Measurements from ENCODE around the gene NR2C1. TPM values are rescaled to one million over a fixed set of nuclear protein-coding genes. Genes with fewer than 3 reads are reported as not detected.
"Not testable (repeated sequence)": the region's sequence is repeated elsewhere in the genome, so short reads cannot be mapped to it uniquely, and the experiment has no call there.

The NR2C1 gene
- total RNA-seq, 4 donors from 2014 or later = 56.7 to 114 (median 80.1) TPM

GRCh38 chr12:95104919-95105452 lies 31.6 kb upstream of the NR2C1 start:
- Histone ChIP-seq H3K9me3 (no peaks in the 10 kb centered on the region), H3K27ac (no peak overlapping the region), H3K36me3 (no peaks in the 10 kb centered on the region), H3K27me3 (no peaks in the 10 kb centered on the region), H3K4me1 (no peaks in the 10 kb centered on the region), H3K4me3 (no peak overlapping the region)
- no peak for TF ChIP-seq POLR2A (IDR thresholded peaks at IDR 0.05)
- no peak for TF ChIP-seq CTCF (IDR thresholded peaks at IDR 0.05)
- intact Hi-C loops (cut with DNase I; ENCODE audit: low total_unique reads) = no loop called here
- no peak for DNase-seq

- H3K36me3 ChIP-seq = no peaks in the 10 kb centered on the region
- intact Hi-C loops (cut with DNase I; ENCODE audit: low total_unique reads) = no loop called here
Observed at GRCh38 chr12:95102916-95103671, 29.7 kb upstream of the NR2C1 start.

GRCh38 chr12:95101957-95102356 lies 28.5 kb upstream of the NR2C1 start:
- H3K4me3 ChIP-seq; H3K27me3 ChIP-seq; H3K27ac ChIP-seq; H3K9me3 ChIP-seq; H3K36me3 ChIP-seq; DNase-seq; H3K4me1 ChIP-seq; intact Hi-C loops (cut with DNase I; ENCODE audit: low total_unique reads): not testable (repeated sequence)

More at GRCh38 chr12:95102916-95103671, 29.7 kb upstream of the NR2C1 start:
- DNase-seq = no peak
- Histone ChIP-seq H3K9me3 (no peaks in the 10 kb centered on the region), H3K27ac (no peak overlapping the region), H3K4me1 (no peaks in the 10 kb centered on the region), H3K4me3 (no peak overlapping the region), H3K27me3 (no peaks in the 10 kb centered on the region)
- TF ChIP-seq POLR2A (IDR thresholded peaks at IDR 0.05) = no peak
- no peak for TF ChIP-seq CTCF (IDR thresholded peaks at IDR 0.05)

- DNase-seq = no peak
- H3K4me1 ChIP-seq = no peaks in the 10 kb centered on the region
- no peaks in the 10 kb centered on the region for H3K36me3 ChIP-seq
- no peak overlapping the region for H3K4me3 ChIP-seq
- TF ChIP-seq CTCF (IDR thresholded peaks at IDR 0.05) (no peak), POLR2A (IDR thresholded peaks at IDR 0.05) (no peak)
- H3K9me3 ChIP-seq = no peaks in the 10 kb centered on the region
- H3K27ac ChIP-seq = no peak overlapping the region
- intact Hi-C loops (cut with DNase I; ENCODE audit: low total_unique reads) = no loop called here
- H3K27me3 ChIP-seq = no peaks in the 10 kb centered on the region
Observed at GRCh38 chr12:95100264-95101190, 27.1 kb upstream of the NR2C1 start.

GRCh38 chr12:95099270-95099790 lies 25.9 kb upstream of the NR2C1 start:
- H3K4me1 ChIP-seq = no peaks in the 10 kb centered on the region
- intact Hi-C loops (cut with DNase I; ENCODE audit: low total_unique reads) = no loop called here
- no peaks in the 10 kb centered on the region for H3K36me3 ChIP-seq
- H3K4me3 ChIP-seq = no peak overlapping the region
- no peak for TF ChIP-seq CTCF (IDR thresholded peaks at IDR 0.05)
- H3K9me3 ChIP-seq = no peaks in the 10 kb centered on the region
- no peaks in the 10 kb centered on the region for H3K27me3 ChIP-seq
- no peak overlapping the region for H3K27ac ChIP-seq
- no peak for DNase-seq
